ENCODE results near the gene NIPAL4. TPM values are rescaled to one million over a fixed set of nuclear protein-coding genes. Genes with fewer than 3 reads are reported as not detected.

NIPAL4 gene
- total RNA-seq, 1 experiment from 2014 or later, result not detected

- H3K27ac ChIP-seq (ENCODE audit: low read length), result no peak overlapping the region
- no peaks in the 10 kb centered on the region for H3K36me3 ChIP-seq (ENCODE audit: control insufficient read depth, insufficient read depth, low read length)
- H3K4me3 ChIP-seq (ENCODE audit: low read depth in 2 of 2, low read length in 2 of 2), result no peak overlapping the region
- in situ Hi-C loops (cut with HindIII; ENCODE audit: low pct_unique_long_range_greater_than_20kb, low sequenced_read_pairs) (no loop called here), intact Hi-C loops (cut with micrococcal nuclease; ENCODE audit: unreplicated experiment) (no loop called here)
- no peak for TF ChIP-seq CTCF (IDR thresholded peaks at IDR 0.05)
- no peak for TF ChIP-seq SIN3A (IDR thresholded peaks at IDR 0.05; ENCODE audit: borderline replicate concordance, insufficient read depth, low read depth, low read length)
- TF ChIP-seq TCF7L2 (IDR thresholded peaks at IDR 0.05; ENCODE audit: low read depth, low read length), result no peak
- TF ChIP-seq POLR2AphosphoS5 (IDR thresholded peaks at IDR 0.05; ENCODE audit: low read depth, low read length), result no peak
- TF ChIP-seq REST (IDR thresholded peaks at IDR 0.05; ENCODE audit: insufficient read depth in 1 of 2, low read depth in 2 of 2, low read length in 1 of 2), result no peak
- DNase-seq (ENCODE audit: low read depth, low spot score) (no peak), ATAC-seq (no peak)
- POLR2A ChIA-PET, result no interaction called here
- 0 out of 2 replicates have a peak, but pooled peaks cover 5% of the 10 kb centered on the region for H3K27me3 ChIP-seq (ENCODE audit: control insufficient read depth, insufficient read depth, low read length)
- CTCF ChIA-PET, result no interaction called here
- BruUV-seq (replicated peaks), result no TSS peak
- no peaks in the 10 kb centered on the region for H3K4me1 ChIP-seq (ENCODE audit: control insufficient read depth, insufficient read depth, low read length)
- no peaks in the 10 kb centered on the region for H3K9me3 ChIP-seq (ENCODE audit: control insufficient read depth, insufficient read depth, low read depth, low read length)
Measured at GRCh38 chr5:157450024-157450423, 10.0 kb upstream of the NIPAL4 start.

- TF ChIP-seq TCF7L2 (IDR thresholded peaks at IDR 0.05; ENCODE audit: low read depth, low read length), result no peak
- TF ChIP-seq POLR2AphosphoS5 (IDR thresholded peaks at IDR 0.05; ENCODE audit: low read depth, low read length), result no peak
- TF ChIP-seq CTCF (IDR thresholded peaks at IDR 0.05), result no peak
- TF ChIP-seq SIN3A (IDR thresholded peaks at IDR 0.05; ENCODE audit: borderline replicate concordance, insufficient read depth, low read depth, low read length), result no peak
- no peak for TF ChIP-seq REST (IDR thresholded peaks at IDR 0.05; ENCODE audit: insufficient read depth in 1 of 2, low read depth in 2 of 2, low read length in 1 of 2)
- BruUV-seq (replicated peaks), result no TSS peak
- Histone ChIP-seq H3K27ac (ENCODE audit: low read length) (no peak overlapping the region), H3K4me1 (ENCODE audit: control insufficient read depth, insufficient read depth, low read length) (no peaks in the 10 kb centered on the region), H3K9me3 (ENCODE audit: control insufficient read depth, insufficient read depth, low read depth, low read length) (no peaks in the 10 kb centered on the region), H3K27me3 (ENCODE audit: control insufficient read depth, insufficient read depth, low read length) (0 out of 2 replicates have a peak, but pooled peaks cover 5% of the 10 kb centered on the region), H3K4me3 (ENCODE audit: low read depth in 2 of 2, low read length in 2 of 2) (no peak overlapping the region), H3K36me3 (ENCODE audit: control insufficient read depth, insufficient read depth, low read length) (no peaks in the 10 kb centered on the region)
- CTCF ChIA-PET, result no interaction called here
- in situ Hi-C loops (cut with HindIII; ENCODE audit: low pct_unique_long_range_greater_than_20kb, low sequenced_read_pairs), result no loop called here
- intact Hi-C loops (cut with micrococcal nuclease; ENCODE audit: unreplicated experiment), result no loop called here
- POLR2A ChIA-PET, result no interaction called here
- DNase-seq (ENCODE audit: low read depth, low spot score) (no peak), ATAC-seq (no peak)
Measured at GRCh38 chr5:157451806-157452205, 8.2 kb upstream of the NIPAL4 start.
